ENCODE results near the gene DSE.
"Not testable (repeated sequence)": the region's sequence is repeated elsewhere in the genome, so short reads cannot be mapped to it uniquely, and the experiment has no call there.

The DSE gene

GRCh38 chr6:116370760-116371119 lies at the start of gene DSE:
DSE (plus strand) TSS chr6:116370947; CDS start chr6:116399251, 28,304 bp downstream.
- DNase-seq (ENCODE audit: low spot score) = no peak

GRCh38 chr6:116321933-116322332 lies 48.8 kb upstream of the DSE start:
- not testable (repeated sequence) for DNase-seq (ENCODE audit: low spot score)

GRCh38 chr6:116323863-116324262 lies 46.9 kb upstream of the DSE start:
- no peak for DNase-seq (ENCODE audit: low spot score)

GRCh38 chr6:116325634-116326132 lies 45.1 kb upstream of the DSE start:
- DNase-seq (ENCODE audit: low spot score) = not testable (repeated sequence)

GRCh38 chr6:116326181-116326671 lies 44.5 kb upstream of the DSE start:
- no peak for DNase-seq (ENCODE audit: low spot score)

GRCh38 chr6:116326996-116327395 lies 43.8 kb upstream of the DSE start:
- DNase-seq (ENCODE audit: low spot score) = no peak

- DNase-seq (ENCODE audit: low spot score) = no peak
These were observed 42.8 kb upstream of the DSE start for GRCh38 chr6:116327803-116328527.

GRCh38 chr6:116328528-116328903 lies 42.2 kb upstream of the DSE start:
- DNase-seq (ENCODE audit: low spot score) = no peak

GRCh38 chr6:116329156-116329555 lies 41.6 kb upstream of the DSE start:
- no peak for DNase-seq (ENCODE audit: low spot score)

GRCh38 chr6:116330511-116330910 lies 40.2 kb upstream of the DSE start:
- no peak for DNase-seq (ENCODE audit: low spot score)

- no peak for DNase-seq (ENCODE audit: low spot score)
These were observed 38.7 kb upstream of the DSE start for GRCh38 chr6:116332096-116332495.

- not testable (repeated sequence) for DNase-seq (ENCODE audit: low spot score)
These were observed 35.9 kb upstream of the DSE start for GRCh38 chr6:116334638-116335409.

GRCh38 chr6:116335612-116336215 lies 35.0 kb upstream of the DSE start:
- DNase-seq (ENCODE audit: low spot score) = no peak

GRCh38 chr6:116338943-116339342 lies 31.8 kb upstream of the DSE start:
- DNase-seq (ENCODE audit: low spot score) = no peak

GRCh38 chr6:116340625-116341024 lies 30.1 kb upstream of the DSE start:
- DNase-seq (ENCODE audit: low spot score) = not testable (repeated sequence)

GRCh38 chr6:116349216-116349615 lies 21.5 kb upstream of the DSE start:
- no peak for DNase-seq (ENCODE audit: low spot score)

- no peak for DNase-seq (ENCODE audit: low spot score)
These were observed 19.6 kb upstream of the DSE start for GRCh38 chr6:116351101-116351500.

- DNase-seq (ENCODE audit: low spot score) = no peak
These were observed 18.0 kb upstream of the DSE start for GRCh38 chr6:116352515-116353471.

- DNase-seq (ENCODE audit: low spot score) = no peak
These were observed 16.5 kb upstream of the DSE start for GRCh38 chr6:116354236-116354635.

- DNase-seq (ENCODE audit: low spot score) = no peak
These were observed 15.0 kb upstream of the DSE start for GRCh38 chr6:116355796-116356195.

- DNase-seq (ENCODE audit: low spot score) = no peak
These were observed 11.6 kb upstream of the DSE start for GRCh38 chr6:116359131-116359530.

- DNase-seq (ENCODE audit: low spot score) = no peak
These were observed 10.9 kb upstream of the DSE start for GRCh38 chr6:116359835-116360234.
